Measurements from ENCODE around the gene NAALADL2.

- no peak for TF ChIP-seq CTCF (conservative IDR thresholded peaks at IDR 0.05 in 1 of 2, IDR thresholded peaks at IDR 0.05 in 1 of 2; ENCODE audit: low read depth in 1 of 2, low read length in 2 of 2)
- no peak for TF ChIP-seq EZH2 (IDR thresholded peaks at IDR 0.05; ENCODE audit: low read length, missing control alignments)
Observed at GRCh38 chr3:175144368-175144767, 285.2 kb downstream of the NAALADL2 start.
